Endothelial cell of umbilical vein (primary cell): ENCODE results near the gene BAG1.

Experiments
- CTCF ChIP-seq, 2 donors: IDR thresholded peaks; 1 replicate in 1 of 2; 2 replicates in 1 of 2; pipeline ENCODE4 v1.5.1; 2011; ENCODE audit warnings: low read length in 2 of 2, mild to moderate bottlenecking in 2 of 2, moderate library complexity in 2 of 2, control low read depth in 1 of 2, inconsistent platforms in 1 of 2, low read depth in 1 of 2; ENCODE audit not compliant: insufficient read depth in 1 of 2; ENCODE audit errors: extremely low read depth in 1 of 2
- EZH2 ChIP-seq: IDR thresholded peaks from 2 replicates; pipeline ENCODE4 v1.6.1; 2012; ENCODE audit warnings: borderline replicate concordance, low read depth, mild to moderate bottlenecking, moderate library complexity, low read length, inconsistent platforms; ENCODE audit not compliant: severe bottlenecking
- GATA2 ChIP-seq: IDR thresholded peaks from 2 replicates; pipeline ENCODE4 v1.7.0; 2011; ENCODE audit warnings: low read depth, mild to moderate bottlenecking, moderate library complexity, mixed read lengths, low read length; ENCODE audit not compliant: insufficient read length, insufficient read depth
- JUN ChIP-seq: IDR thresholded peaks from 2 replicates; pipeline ENCODE4 v1.6.1; 2011; ENCODE audit warnings: borderline replicate concordance, low read depth; ENCODE audit not compliant: insufficient read length, insufficient read depth
- MAX ChIP-seq: IDR thresholded peaks from 2 replicates; pipeline ENCODE4 v1.6.1; 2011; ENCODE audit not compliant: insufficient read depth, insufficient read length
- MYC ChIP-seq: IDR thresholded peaks from one replicate; pipeline ENCODE4 v1.6.1; 2011; ENCODE audit warnings: mild to moderate bottlenecking, low read depth, low read length
- POLR2A ChIP-seq: IDR thresholded peaks from 2 replicates; pipeline ENCODE4 v1.6.1; 2012; ENCODE audit warnings: low read depth, mild to moderate bottlenecking, control low read depth, low read length
- POLR2AphosphoS5 ChIP-seq: IDR thresholded peaks from 2 replicates; pipeline ENCODE4 v1.6.1; 2012; ENCODE audit warnings: low read depth, mild to moderate bottlenecking, control low read depth, low read length, moderate library complexity; ENCODE audit not compliant: insufficient read depth

- TF ChIP-seq MAX: no peak
- TF ChIP-seq CTCF (IDR thresholded peaks at IDR 0.05; ENCODE audit: extremely low read depth in 1 of 2, insufficient read depth in 1 of 2, low read depth in 1 of 2, low read length in 2 of 2): no peak
- no peak for TF ChIP-seq POLR2AphosphoS5
- no peak for TF ChIP-seq JUN
- TF ChIP-seq EZH2: no peak
- TF ChIP-seq GATA2: no peak
- no peak for TF ChIP-seq POLR2A
- no peak for TF ChIP-seq MYC
Observed at GRCh38 chr9:33228606-33229005, 35.9 kb downstream of the BAG1 start.
